B cell (primary cell): Measurements from ENCODE around the gene PIP4K2A.

Experiments
- EZH2 ChIP-seq: IDR thresholded peaks from 2 replicates; pipeline ENCODE4 v1.6.1; 2012; ENCODE audit warnings: borderline replicate concordance, low read depth, mild to moderate bottlenecking, moderate library complexity, low read length; ENCODE audit not compliant: insufficient read depth, poor library complexity, severe bottlenecking
- TF ChIP-seq, protein P1 (sequence below): fragments of 200-600 bp; IDR thresholded peaks from one replicate; pipeline ENCODE4 v1.8.0; 2022; ENCODE audit warnings: antibody characterized with exemption, mild to moderate bottlenecking

DNA sequence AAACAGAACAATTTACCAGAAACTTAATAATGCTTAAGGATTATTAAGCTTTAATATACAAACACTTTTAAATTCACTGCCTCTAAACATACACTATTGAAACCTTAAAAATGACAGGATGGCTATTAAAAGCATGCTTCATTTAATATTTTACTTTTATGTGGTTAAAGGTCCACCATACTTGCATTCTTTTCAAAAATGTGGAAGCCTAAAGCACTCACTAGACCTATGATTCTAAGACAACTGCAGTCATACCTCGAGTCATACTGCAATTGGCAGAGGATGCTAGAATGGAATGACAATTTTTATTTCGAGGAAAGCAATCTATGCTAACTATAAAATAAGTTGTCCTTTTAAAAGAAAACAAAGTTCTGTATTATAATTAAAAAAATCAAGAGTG is 85.3 kb downstream of the PIP4K2A start:
- no peak for TF ChIP-seq EZH2
- TF ChIP-seq, protein P1, sequence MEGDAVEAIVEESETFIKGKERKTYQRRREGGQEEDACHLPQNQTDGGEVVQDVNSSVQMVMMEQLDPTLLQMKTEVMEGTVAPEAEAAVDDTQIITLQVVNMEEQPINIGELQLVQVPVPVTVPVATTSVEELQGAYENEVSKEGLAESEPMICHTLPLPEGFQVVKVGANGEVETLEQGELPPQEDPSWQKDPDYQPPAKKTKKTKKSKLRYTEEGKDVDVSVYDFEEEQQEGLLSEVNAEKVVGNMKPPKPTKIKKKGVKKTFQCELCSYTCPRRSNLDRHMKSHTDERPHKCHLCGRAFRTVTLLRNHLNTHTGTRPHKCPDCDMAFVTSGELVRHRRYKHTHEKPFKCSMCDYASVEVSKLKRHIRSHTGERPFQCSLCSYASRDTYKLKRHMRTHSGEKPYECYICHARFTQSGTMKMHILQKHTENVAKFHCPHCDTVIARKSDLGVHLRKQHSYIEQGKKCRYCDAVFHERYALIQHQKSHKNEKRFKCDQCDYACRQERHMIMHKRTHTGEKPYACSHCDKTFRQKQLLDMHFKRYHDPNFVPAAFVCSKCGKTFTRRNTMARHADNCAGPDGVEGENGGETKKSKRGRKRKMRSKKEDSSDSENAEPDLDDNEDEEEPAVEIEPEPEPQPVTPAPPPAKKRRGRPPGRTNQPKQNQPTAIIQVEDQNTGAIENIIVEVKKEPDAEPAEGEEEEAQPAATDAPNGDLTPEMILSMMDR = no peak
